Skin of body (tissue), 2 donors: ENCODE data around the gene FOXF1. TPM values are rescaled to one million over a fixed set of nuclear protein-coding genes. Genes with fewer than 3 reads are reported as not detected.

Experiments
- DNase-seq: peaks from one replicate; lab custom pipeline; 2025; lab: John Stamatoyannopoulos, UW
- total RNA-seq: library from RNA; depleted of rRNA; stranded (reverse); fragments of >200 nt; gene quantifications from one replicate; pipeline ENCODE4 v1.2.3, GENCODE V29; 2014

FOXF1 gene
- total RNA-seq, 1 donor from 2014 or later = not detected

DNA sequence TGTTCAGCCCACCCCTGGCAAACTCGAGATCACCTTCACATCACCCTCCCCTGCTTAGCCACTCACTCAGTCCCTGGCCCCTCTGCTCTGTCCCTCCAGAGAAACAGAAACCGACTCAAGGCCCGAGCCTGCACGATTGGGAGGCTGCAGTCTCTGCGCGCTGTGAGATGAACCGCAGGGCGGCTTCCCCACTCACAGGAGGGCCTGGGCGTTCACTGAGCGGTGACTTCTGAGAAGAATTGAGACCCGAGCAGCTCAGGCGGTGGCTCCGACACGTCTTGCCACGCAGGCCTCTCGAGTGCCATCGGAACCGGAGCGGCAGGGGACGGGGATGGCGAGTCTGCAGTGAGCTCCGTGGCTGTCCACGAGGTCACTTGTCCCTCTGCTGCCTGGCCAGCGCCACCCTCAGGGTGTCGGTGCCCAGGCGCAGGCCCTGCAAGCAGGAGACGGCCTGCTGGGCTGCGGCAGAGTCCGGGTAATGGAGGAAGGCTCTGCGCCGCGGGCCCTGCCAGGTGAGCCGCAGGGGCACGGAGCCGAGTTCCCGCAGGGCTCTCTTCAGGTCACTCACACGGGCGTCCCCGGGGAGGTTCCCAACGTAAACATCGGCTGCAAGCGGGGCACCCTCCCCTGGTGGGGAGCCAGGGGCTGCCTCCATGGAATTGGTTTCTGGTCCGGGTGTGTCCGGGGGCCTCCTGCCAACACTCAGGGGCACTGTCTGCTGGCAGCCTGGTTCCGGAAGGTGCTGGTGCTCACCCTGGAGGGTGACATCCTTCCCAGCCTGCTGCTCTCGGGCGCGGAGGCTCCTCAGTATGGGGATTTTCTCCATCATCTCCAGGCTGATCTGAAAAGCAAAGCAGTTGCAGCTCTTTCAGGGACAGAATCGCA is 21.6 kb downstream of the FOXF1 start:
- DNase-seq = no peak

GRCh38 chr16:86532526-86532815 is 22.1 kb downstream of the FOXF1 start:
- DNase-seq = no peak

DNA sequence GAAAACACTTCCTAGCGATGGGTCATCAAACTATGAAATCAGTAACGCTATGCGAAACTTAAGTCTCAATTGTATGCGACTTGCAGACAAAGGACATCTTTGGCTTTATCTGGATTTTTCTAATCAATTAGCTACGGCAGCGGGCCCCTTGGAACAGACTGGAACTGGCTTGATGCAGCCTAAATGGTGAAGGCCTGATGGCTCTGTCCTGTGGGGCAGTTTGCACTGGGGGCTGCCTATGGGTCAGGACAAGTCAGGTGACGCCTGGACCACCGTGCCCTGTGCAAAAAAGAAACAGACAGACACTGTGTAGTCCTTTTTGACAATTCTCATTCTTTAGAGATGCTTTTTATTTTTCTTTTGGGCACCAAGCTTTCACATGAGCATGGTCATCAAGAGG is 22.7 kb downstream of the FOXF1 start:
- DNase-seq = no peak

DNA sequence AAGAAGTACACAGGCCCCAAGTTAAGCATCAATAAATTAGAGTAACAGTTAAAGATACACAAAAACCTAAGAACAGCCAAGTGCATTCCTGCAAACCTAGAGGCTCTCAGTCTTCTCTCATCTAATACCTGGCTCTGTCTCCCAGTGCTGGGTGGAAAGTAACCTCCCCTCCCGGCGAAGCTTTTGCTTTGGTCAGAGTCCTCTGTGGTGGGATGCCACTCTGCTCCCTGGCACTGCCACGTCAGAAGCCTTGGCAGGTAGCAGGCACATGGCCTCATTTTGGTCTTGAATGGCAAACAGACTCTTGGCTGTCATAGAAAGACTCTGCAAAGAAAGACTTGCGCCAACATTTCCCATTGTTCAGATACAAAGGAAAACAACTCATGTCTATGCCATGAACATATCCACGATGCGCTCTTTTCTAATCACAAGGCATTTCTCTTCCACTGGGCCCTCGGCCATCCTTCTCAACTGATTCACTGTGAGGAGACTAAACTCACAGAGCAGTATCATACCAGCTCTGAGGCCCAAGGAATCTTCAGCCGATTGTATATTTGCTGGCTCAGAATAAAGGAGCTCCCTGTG is 23.5 kb downstream of the FOXF1 start:
- DNase-seq = no peak

DNA sequence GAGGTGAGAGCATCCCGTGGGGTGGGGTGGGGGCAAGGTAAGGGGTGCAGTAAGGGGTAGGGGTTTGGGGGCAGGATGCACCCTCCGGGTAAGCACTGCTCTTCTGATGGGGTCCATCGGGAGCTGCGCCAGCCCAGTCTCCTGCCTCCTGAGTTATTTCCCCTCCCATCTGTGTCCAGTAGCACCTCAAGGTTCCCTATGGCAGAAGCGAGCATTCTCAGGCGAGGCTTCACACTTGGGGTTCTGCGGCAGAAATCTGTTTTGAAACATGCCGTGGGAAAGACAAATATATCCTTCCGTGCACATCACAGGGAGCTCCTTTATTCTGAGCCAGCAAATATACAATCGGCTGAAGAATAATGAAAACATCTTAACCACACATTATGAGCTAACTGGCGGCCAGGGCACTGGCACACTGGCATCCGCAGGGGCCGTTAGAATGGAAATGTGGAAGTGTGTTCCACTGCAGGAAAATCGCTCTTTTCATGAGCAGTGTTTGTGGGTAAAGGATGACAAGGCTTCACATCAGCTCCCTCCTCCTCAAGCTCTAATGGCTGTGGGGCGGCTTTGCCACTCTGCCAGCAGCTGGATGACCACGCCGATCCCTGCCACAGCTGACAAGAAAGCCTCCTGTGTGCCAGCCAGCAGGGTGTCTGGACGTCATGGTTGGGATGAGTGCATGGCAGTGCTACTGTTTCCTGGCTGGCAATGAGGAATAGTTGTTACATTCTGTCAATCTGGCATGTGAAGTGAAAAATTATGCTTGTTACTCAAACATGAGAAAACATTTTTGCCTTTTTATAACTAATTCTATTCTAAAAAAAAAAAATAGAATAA is 24.7 kb downstream of the FOXF1 start:
- DNase-seq = no peak

DNA sequence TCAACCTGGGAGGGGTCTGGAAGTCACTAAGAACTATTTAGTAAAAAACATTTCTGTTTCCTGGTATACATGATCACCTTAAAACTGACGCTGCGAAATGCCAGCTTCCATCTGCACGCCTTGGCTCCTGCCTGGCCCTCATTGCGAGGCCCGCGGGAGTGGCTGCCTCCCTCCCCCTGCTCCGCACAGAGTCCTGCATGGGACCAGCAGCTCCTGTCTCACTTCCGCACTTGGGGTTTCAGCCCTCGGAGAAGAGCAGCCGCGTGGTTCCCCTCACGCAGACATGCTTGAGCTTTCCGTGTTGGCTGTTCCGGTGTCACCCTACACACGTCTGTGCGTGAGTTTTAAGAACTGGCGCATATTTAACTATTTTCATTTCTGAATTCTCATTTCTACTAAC is 26.3 kb downstream of the FOXF1 start:
- no peak for DNase-seq

- no peak for DNase-seq
Observed at GRCh38 chr16:86537486-86537885, 27.2 kb downstream of the FOXF1 start.

DNA sequence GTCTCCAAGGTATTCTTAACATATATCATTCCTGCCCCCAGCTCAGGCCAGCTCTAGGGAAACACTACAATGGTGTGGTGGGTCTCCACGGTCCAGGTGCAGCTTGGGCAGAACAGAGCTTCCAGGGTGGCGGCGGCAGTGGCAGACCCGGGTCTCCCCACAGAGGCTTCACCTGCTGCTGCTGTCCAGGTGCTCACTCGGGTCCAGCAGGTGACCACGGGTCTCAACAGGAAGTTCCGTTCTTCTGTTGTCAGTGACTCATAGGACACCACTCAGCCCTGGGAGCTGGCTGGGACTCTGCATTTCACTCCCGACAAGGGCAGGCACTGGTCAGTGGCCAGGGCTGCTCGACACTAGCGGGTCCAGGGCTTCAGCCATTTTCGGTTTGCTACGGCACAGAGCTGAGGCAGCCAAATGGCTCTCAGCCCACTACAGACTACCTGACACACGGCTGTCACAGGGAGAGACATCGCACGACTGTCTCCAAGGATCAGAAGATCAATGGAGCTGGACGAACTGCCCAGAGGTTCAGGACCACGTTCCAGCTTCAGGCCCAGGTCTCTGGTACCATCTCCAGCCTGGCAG is 28.0 kb downstream of the FOXF1 start:
- no peak for DNase-seq

- DNase-seq = no peak
Observed at GRCh38 chr16:86540894-86541293, 30.6 kb downstream of the FOXF1 start.

- no peak for DNase-seq
Observed at GRCh38 chr16:86541560-86541959, 31.2 kb downstream of the FOXF1 start.

- DNase-seq = no peak
Observed at GRCh38 chr16:86542756-86543750, 32.7 kb downstream of the FOXF1 start.

DNA sequence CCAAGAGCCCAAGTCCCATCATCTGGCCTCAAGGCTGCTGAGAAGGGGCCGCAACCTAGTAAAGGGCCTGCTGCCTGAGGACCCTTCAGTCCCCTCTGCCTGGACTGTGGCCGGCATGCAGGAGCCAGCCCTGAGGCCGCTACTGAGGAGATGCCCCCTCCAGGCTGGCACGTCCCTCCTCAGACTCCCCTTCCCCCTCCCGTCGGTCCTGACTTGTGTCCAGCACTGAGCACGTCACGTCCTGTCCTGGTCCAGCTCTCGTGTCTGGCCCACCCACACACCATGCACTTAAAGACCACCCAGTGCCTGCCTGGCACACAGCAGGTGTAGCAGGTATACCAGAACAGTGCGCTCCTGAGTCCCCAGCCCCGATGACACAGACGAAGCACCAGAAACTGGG is 35.2 kb downstream of the FOXF1 start:
- no peak for DNase-seq

DNA sequence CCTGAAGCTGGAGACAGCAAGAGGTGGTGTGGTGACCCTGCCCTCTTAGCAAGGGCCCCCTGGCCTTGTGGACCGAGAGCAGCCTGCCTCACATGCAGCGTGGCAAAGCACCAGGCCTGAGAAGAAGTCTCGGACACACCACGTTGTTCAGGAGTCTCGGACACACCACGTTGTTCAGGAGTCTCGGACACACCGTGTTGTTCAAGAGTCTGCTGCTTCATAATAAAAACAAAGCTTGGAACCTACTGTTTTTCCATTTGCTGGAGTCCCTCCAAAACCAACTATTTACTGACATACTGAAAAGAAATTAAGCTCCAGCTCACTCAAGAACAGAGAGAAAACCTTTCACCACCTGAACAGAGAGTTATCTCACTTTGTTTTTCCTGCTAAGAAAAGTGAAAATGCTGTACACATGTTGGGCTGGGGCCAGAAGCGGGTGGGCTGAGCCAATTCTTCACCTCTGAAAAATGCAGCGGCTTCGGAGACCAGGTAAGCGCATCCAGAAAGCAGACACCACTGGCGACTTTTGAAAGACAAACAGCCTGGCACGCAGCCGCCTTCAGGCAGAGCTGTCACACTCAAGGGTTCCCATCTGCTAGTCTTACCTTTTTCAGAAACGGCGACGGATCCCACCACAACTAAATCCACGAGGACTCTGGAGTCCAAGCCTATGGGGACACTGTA is 35.8 kb downstream of the FOXF1 start:
- DNase-seq = no peak

DNA sequence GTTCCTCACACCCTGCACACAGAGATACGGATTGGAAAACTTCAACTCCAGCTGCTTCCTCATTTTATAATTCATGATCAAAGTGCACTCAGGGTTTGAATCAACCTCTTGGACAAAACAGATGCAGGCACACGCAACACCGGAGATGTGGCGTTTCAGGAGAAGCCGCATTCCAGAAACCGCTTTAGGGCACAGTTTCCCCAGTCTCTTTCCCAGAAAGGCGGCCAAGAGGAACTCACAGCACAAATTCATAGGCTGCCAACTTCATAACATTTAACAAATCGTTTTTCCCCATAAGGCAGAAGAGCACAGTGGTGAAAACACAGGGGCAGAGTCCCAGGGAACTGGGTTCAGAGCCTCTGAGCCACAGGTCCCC is 36.3 kb downstream of the FOXF1 start:
- DNase-seq = no peak

- no peak for DNase-seq
Observed at GRCh38 chr16:86547286-86547685, 37.0 kb downstream of the FOXF1 start.

- DNase-seq = no peak
Observed at GRCh38 chr16:86549076-86549892, 39.0 kb downstream of the FOXF1 start.

GRCh38 chr16:86549893-86550190 is 39.5 kb downstream of the FOXF1 start:
- no peak for DNase-seq

GRCh38 chr16:86550281-86550680 is 40.0 kb downstream of the FOXF1 start:
- no peak for DNase-seq

DNA sequence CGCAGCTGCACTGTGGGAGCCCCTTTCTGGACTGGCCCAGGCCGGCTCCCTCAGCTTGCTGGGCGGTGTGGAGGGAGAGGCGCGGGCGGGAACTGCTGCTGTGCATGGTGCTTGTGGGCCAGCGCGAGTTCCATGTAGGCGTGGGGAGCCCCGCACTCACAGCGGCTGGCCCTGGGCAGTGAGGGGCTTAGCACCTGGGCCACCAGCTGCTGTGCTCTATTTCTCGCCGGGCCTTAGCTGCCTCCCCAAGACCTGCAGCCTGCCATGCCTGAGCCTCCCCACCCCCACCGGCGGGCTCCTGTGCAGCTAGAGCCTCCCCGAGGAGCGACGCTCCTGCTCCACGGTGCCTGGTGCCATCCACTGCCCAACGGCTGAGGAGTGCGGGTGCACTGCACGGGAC is 43.0 kb downstream of the FOXF1 start:
- DNase-seq = no peak

- no peak for DNase-seq
Observed at GRCh38 chr16:86554599-86554916, 44.2 kb downstream of the FOXF1 start.
